C4-2B (cell line): ENCODE results near the gene STARD3NL.

Experiments
- ZFX ChIP-seq: fragments of 450-650 bp; IDR thresholded peaks from 2 replicates; pipeline ENCODE4 v1.6.1; 2017
- TF ChIP-seq, protein P1 (sequence below): fragments of 450-650 bp; conservative IDR thresholded peaks from 2 replicates; pipeline ENCODE4 v1.5.1; 2017; ENCODE audit warnings: mild to moderate bottlenecking

DNA sequence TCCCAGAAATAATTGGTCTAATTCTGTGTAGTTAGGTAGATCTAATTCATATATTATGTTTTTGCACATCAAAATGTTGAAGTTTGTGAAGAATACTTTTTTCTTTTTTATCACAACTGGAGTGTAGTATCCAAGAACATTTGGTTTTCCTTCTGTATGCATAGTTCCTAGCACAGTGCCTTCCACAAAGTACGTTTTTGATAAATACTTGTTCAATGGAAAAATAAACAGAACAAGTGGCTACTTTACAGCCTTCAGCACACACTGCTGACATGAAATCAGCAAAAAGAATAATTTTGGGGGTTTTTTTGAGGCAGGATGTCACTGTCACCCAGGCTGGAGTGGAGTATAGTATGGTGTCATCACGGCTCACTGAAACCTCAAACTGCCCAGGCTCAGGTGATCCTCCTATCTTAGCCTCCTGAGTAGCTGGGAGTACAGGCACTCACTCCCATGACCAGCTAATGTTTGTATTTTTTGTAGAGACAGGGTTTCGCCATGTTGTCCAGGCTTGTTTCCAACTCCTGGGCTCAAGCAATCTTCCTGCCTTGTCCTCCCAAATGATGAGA lies 67.4 kb downstream of the STARD3NL start:
- TF ChIP-seq, protein P1, sequence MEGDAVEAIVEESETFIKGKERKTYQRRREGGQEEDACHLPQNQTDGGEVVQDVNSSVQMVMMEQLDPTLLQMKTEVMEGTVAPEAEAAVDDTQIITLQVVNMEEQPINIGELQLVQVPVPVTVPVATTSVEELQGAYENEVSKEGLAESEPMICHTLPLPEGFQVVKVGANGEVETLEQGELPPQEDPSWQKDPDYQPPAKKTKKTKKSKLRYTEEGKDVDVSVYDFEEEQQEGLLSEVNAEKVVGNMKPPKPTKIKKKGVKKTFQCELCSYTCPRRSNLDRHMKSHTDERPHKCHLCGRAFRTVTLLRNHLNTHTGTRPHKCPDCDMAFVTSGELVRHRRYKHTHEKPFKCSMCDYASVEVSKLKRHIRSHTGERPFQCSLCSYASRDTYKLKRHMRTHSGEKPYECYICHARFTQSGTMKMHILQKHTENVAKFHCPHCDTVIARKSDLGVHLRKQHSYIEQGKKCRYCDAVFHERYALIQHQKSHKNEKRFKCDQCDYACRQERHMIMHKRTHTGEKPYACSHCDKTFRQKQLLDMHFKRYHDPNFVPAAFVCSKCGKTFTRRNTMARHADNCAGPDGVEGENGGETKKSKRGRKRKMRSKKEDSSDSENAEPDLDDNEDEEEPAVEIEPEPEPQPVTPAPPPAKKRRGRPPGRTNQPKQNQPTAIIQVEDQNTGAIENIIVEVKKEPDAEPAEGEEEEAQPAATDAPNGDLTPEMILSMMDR = no peak
- no peak for TF ChIP-seq ZFX
